ENCODE results near the gene UBE3B.
A peak's percentile ranks its signal among the peaks of the same experiment; 100 is the strongest.

Gene UBE3B

GRCh38 chr12:109554761-109555160 is 77.3 kb downstream of the UBE3B start:
- DNase-seq, result no peak

GRCh38 chr12:109555431-109556315 is 78.2 kb downstream of the UBE3B start:
- no peak for DNase-seq

DNA sequence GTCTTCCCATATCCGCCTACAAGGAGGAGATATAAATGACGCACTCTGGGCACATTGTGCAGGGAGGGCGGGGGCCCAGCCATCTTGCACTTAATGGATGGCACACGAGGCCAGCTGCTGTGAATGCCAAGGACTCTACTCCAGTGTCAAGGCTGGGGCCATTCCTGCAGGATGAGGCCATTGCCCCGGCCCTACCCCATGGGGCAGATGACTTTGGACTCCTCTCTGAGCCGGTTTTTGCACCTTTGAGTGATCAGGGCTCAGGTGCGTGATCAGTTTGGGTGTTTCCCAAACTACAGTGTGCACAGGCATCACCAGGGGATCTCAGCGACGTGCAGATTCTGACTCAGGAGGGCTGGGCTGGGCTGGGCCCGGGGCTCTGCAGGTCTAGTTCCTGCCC is 79.8 kb downstream of the UBE3B start:
- DNase-seq, result no peak

DNA sequence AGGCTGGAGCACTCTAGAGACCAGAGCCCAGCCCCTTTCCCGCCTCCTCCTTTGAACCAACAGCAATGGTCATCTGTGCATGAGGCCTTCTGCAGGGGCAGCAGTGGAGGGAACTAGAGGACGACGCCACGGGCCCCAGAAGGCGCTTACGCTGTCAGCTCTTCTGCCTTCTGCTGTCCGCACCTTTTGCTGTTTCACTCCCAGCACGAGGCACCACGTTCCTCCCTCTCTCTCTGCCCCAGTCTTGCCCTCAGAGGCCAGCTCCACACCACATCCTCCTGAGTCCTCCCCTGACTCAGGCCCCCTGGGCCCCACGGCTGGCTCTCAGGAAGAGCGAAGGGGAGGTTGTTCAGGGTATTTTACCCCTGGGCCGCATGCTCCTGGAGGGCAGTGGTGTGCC is 80.4 kb downstream of the UBE3B start:
- DNase-seq, result no peak

DNA sequence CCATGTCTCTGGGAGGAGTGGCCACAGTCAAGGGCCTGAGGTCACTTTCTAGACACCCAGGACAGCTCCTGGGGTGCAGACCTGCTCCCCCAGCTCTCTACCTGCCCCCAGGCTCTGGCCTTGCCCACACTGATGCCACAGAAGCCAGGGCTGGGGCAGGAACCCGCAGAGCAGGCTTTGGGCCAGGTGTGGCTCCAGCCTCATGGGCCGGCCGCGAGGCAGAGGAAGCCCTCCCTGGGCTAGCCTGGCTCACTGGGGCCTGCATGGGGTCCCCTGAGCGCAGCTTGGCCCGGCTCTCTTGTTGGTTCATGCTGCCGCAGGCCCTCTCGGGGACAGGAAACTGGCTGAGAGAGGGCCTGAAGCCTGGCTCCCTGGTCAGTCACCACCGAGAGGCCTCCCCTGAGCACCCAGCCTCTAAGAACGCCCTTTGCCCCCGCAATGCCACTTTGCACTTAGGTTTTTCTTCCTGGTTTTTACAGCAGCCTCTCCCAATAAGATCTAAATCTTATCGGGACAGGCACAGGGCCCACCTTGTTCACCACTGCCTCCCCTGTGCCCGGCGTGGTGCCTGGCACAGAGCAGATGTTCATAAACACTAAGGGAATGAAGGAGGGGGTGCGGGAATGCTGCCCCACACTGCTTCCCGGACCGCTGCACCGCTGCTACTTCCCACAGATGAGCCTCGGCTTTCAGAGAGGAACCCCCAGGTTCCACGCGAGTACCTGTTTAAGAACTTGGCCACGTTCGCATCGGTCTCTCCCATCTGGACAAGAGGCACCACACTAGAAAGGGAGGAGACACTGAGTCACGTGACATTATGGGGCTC is 81.2 kb downstream of the UBE3B start:
- no peak for DNase-seq

DNA sequence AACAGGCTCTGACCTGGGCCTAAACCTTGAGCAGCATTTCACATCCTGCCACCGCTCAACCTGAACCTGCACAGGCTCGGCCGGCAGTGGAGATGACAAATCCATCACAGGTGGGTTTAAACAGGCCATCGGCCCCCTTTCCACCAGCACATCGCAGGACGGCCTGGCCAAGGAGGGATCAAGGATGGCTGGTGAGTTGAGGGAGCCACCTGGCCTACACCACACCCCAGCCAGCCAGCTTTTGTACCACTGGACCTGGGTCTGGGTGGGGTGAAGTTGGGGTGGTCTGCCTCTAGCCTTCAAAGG is 81.7 kb downstream of the UBE3B start:
- no peak for DNase-seq

- no peak for DNase-seq
Measured at GRCh38 chr12:109559601-109560000, 82.2 kb downstream of the UBE3B start.

GRCh38 chr12:109560867-109561710 is 83.7 kb downstream of the UBE3B start:
- no peak for DNase-seq

DNA sequence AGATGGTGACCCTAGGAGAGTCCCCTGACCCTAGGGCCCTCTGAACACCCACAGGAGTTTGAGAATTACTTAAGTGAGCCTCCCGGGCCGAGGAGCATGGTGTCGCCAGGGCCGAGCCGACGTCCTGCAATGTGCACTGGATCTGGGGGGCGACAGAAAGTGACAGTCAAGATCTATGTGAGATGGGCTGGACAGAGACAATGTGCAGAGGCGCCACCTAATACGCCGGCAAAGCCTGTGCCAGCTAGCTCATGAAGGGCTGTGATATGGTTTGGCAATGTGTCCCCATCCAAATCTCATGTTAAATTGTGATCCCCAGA is 84.2 kb downstream of the UBE3B start:
- DNase-seq, result no peak

DNA sequence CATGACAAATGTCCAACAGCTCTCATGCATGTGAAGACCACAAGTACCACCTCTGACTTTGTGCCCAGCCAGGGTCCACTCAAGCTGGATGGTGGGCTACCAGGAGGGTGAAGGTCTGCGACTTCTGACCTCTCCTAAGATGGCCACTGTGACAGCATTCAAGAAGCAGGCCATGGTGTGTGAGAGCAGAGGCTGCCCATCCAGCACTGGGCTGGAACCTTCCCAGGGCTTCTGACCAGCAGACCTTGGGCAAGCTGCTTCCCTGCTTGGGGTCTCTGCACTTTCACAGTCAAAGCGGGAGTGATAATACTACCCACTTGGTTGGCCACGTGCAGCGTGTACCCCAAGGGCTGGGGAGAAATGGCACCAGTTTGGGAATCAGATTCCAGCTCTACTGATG is 85.4 kb downstream of the UBE3B start:
- no peak for DNase-seq

- no peak for DNase-seq
Measured at GRCh38 chr12:109563291-109564284, 86.2 kb downstream of the UBE3B start.

DNA sequence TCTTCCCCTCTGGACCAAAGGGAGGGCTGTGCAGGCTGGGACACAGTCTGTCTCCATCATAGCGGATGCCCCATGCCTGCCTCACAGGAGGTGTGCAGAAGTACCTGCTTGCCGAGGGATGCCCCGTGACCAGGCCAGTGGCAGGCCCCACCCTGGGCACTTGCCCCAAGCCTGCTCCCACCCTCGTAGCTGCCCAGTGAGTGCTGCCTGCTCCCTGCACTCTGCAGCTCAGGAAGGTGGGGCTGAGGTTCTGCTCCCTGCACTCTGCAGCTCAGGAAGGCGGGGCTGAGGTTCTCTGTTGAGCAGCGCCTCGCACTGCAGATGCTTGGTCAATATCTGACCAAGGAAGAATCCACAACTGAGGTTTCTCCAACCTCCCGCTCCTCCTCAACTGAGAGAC is 89.0 kb downstream of the UBE3B start:
- DNase-seq, result no peak

DNA sequence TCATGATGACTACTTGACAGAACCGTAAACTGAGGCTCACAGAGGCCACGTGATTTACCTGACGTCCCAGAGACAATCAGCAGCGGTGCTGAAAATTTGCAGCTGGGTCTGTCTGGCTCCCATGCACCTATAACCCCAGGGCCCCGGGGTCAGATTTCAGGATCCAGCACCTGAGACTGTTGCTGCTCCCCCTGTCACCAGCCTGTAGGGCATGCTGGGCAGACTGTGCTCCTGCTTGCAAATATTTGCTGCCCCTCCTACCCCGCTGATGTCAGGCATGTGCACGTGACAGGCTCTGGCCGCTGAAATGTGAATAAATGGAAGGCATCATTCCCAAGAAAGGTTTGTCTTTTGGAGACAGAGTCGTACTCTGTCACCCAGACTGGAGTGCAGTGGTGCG is 89.9 kb downstream of the UBE3B start:
- no peak for DNase-seq

DNA sequence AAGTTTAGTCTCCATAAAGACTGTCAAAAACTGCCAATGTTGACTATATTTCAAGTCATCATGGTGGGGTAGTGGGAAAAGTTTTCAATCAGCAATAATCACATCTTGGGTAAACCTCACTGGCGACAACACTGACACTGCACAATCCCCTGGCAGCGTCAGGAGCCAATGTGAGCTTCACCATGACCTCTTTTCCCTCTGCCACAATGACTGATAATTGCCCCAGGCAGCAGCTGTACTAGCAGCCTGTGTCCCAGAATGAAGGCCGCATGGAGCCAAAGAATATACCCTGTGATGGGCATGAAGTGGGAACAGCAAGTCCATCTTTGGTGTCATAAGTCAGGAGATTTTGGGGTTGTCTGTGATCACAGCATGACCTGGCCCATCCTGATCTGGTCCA is 90.5 kb downstream of the UBE3B start:
- DNase-seq, result no peak

GRCh38 chr12:109568486-109568885 is 91.1 kb downstream of the UBE3B start:
- DNase-seq, result no peak

DNA sequence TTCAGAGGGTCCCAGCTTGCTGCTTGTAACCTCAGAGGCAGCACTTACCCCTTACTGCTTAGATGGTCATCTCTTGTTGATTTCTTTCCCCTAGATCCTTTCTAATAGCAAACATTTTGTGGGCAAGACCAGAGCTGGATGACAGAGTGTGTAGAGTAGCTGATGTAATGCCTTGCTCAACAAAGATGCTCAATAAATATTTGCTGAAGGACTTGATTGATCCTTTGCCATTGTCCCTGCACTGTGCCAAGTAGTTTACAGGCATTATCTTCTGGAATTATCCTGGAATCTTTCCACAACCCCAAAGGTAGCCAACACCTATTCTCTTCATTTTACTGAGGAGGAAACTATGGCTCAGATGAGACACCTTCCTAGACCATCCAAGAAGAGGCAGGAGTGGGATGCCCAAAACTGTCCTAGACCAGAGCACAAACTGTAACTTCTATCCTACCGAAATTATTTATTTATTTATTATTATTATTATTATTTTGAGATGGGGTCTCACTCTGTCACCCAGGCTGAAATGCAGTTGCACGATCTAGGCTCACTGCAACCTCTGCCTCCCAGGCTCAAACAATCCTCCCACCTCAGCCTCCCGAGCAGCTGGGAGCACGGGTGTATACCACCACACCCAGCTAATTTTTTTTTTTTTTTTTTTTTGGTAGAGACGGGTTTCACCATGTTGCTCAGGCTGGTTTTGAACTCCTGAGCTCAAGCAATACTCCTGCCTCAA is 94.5 kb downstream of the UBE3B start:
- no peak for DNase-seq

DNA sequence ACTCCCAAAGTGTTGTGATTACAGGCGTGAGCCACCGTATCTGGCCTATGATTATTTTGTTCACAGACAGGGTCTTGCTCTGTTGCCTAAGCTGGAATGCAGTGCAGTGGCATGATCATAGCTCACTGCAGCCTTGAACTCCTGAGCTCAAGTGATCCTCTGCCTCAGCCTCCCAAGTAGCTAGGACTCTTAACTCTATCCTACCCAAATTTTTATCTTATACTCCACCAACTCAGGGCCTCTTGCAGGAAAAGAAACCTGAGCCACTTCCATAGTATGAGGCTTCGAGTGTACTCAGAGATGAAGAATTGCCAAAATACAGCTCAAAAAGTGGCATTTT is 95.0 kb downstream of the UBE3B start:
- no peak for DNase-seq

GRCh38 chr12:109573029-109573913 is 95.8 kb downstream of the UBE3B start, which contains the start of the genes MMAB and MVK:
Gene MMAB, minus strand, starts transcription at chr12:109573504. Its CDS starts 24 bp downstream, at chr12:109573480.
Gene MVK, plus strand, starts transcription at chr12:109573794. Its CDS starts 1,029 bp downstream, at chr12:109574823.
- DNase-seq, result peak; percentile 95 to 99 (median 98)

DNA sequence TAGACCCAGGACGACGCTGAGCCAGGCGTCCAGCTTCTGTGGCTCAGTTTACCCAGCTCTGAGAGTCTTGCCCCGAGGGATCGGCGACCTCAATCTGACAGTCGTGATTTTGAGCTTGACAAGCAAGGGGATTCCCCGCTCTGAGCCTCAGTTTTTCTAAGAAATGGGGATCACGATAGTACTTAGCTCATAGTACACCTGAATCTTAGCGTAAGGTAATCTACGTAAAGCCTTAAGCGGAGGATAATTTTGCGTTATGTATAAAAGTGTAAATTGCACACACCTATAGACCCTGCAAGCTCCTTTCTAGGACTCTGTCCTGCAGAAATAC is 96.4 kb downstream of the UBE3B start:
- DNase-seq, result no peak

GRCh38 chr12:109575683-109576082 is 98.2 kb downstream of the UBE3B start:
- DNase-seq, result no peak
